Measurements from ENCODE around the gene CALN1.

- TF ChIP-seq CTCF (IDR thresholded peaks at IDR 0.05) (no peak), POLR2AphosphoS5 (IDR thresholded peaks at IDR 0.05) (no peak)
Measured at GRCh38 chr7:72213081-72213480, 199.1 kb downstream of the CALN1 start.

Measured in gastroesophageal sphincter (tissue), 3 donors.